Activated CD4-positive, alpha-beta T cell treated with anti-CD3 and anti-CD28 coated beads, Interleukin-2, amount 10 ng/mL, durations not matched to agents 24 days and 14 days (primary cell): Measurements from ENCODE around the gene SLC6A3. TPM values are rescaled to one million over a fixed set of nuclear protein-coding genes. Genes with fewer than 3 reads are reported as not detected.

Experiments
- DNase-seq: peaks from one replicate; pipeline ENCODE4 v3.0.0; 2022
- H3K27ac Mint-ChIP-seq: one replicate; pipeline ENCODE4 v1.8.0; 2022; ENCODE audit warnings: mild to moderate bottlenecking, mixed read lengths
- H3K27me3 Mint-ChIP-seq: one replicate; pipeline ENCODE4 v1.8.0; 2022; ENCODE audit warnings: mixed read lengths
- H3K36me3 Mint-ChIP-seq: one replicate; pipeline ENCODE4 v1.8.0; 2022; ENCODE audit warnings: low read depth, mild to moderate bottlenecking, mixed read lengths
- H3K4me1 Mint-ChIP-seq: one replicate; pipeline ENCODE4 v1.8.0; 2021; ENCODE audit warnings: mixed read lengths
- H3K4me3 Mint-ChIP-seq: one replicate; pipeline ENCODE4 v1.8.0; 2022; ENCODE audit warnings: mild to moderate bottlenecking, moderate library complexity, mixed read lengths
- H3K9me3 Mint-ChIP-seq: one replicate; pipeline ENCODE4 v1.8.0; 2021; ENCODE audit warnings: mixed read lengths
- intact Hi-C: fragments of 100-400 bp; cut with micrococcal nuclease; formaldehyde crosslinking; loops from one replicate; pipeline ENCODE4 v1.15.1; 2023
- total RNA-seq: library from RNA; stranded (reverse); gene quantifications from 2 replicates; pipeline ENCODE4 v1.2.3, GENCODE V29; 2022

The SLC6A3 gene
- total RNA-seq, 1 donor from 2014 or later: not detected

- Mint-ChIP-seq H3K27ac (no peak overlapping the region), H3K36me3 (no peaks in the 10 kb centered on the region), H3K4me3 (no peak overlapping the region), H3K4me1 (no peaks in the 10 kb centered on the region), H3K27me3 (peaks cover 49% of the 10 kb centered on the region), H3K9me3 (no peaks in the 10 kb centered on the region)
- DNase-seq: no peak
- intact Hi-C loops: no loop called here
Observed at GRCh38 chr5:1445689-1446601, 705 bp upstream of the SLC6A3 start.

GRCh38 chr5:1444361-1445189, 665 bp downstream of the SLC6A3 start:
- Mint-ChIP-seq H3K27ac (no peak overlapping the region), H3K4me1 (no peaks in the 10 kb centered on the region), H3K9me3 (peaks cover 4% of the 10 kb centered on the region), H3K36me3 (no peaks in the 10 kb centered on the region), H3K4me3 (no peak overlapping the region), H3K27me3 (peaks cover 44% of the 10 kb centered on the region)
- intact Hi-C loops: no loop called here
- DNase-seq: no peak

GRCh38 chr5:1443991-1444360, 1.3 kb downstream of the SLC6A3 start:
- H3K27me3 Mint-ChIP-seq: peaks cover 41% of the 10 kb centered on the region
- H3K36me3 Mint-ChIP-seq: no peaks in the 10 kb centered on the region
- intact Hi-C loops: no loop called here
- no peaks in the 10 kb centered on the region for H3K4me1 Mint-ChIP-seq
- no peak overlapping the region for H3K27ac Mint-ChIP-seq
- H3K4me3 Mint-ChIP-seq: no peak overlapping the region
- DNase-seq: no peak
- peaks cover 4% of the 10 kb centered on the region for H3K9me3 Mint-ChIP-seq

GRCh38 chr5:1443171-1443570, 2.1 kb downstream of the SLC6A3 start:
- Mint-ChIP-seq H3K4me1 (no peaks in the 10 kb centered on the region), H3K36me3 (no peaks in the 10 kb centered on the region), H3K9me3 (peaks cover 4% of the 10 kb centered on the region), H3K27me3 (peaks cover 33% of the 10 kb centered on the region), H3K27ac (no peak overlapping the region), H3K4me3 (no peak overlapping the region)
- intact Hi-C loops: no loop called here
- no peak for DNase-seq

- peaks cover 28% of the 10 kb centered on the region for H3K27me3 Mint-ChIP-seq
- no peak overlapping the region for H3K4me3 Mint-ChIP-seq
- DNase-seq: no peak
- peaks cover 4% of the 10 kb centered on the region for H3K9me3 Mint-ChIP-seq
- no peaks in the 10 kb centered on the region for H3K36me3 Mint-ChIP-seq
- no peaks in the 10 kb centered on the region for H3K4me1 Mint-ChIP-seq
- intact Hi-C loops: no loop called here
- no peak overlapping the region for H3K27ac Mint-ChIP-seq
Observed at GRCh38 chr5:1442222-1443145, 2.8 kb downstream of the SLC6A3 start.

GRCh38 chr5:1441166-1441865, 3.9 kb downstream of the SLC6A3 start:
- intact Hi-C loops: no loop called here
- Mint-ChIP-seq H3K36me3 (no peaks in the 10 kb centered on the region), H3K27ac (no peak overlapping the region), H3K4me1 (no peaks in the 10 kb centered on the region), H3K9me3 (peaks cover 4% of the 10 kb centered on the region), H3K27me3 (peaks cover 18% of the 10 kb centered on the region), H3K4me3 (no peak overlapping the region)
- no peak for DNase-seq

GRCh38 chr5:1440098-1440493, 5.1 kb downstream of the SLC6A3 start:
- peaks cover 18% of the 10 kb centered on the region for H3K27me3 Mint-ChIP-seq
- H3K36me3 Mint-ChIP-seq: no peaks in the 10 kb centered on the region
- no peak overlapping the region for H3K4me3 Mint-ChIP-seq
- no peaks in the 10 kb centered on the region for H3K4me1 Mint-ChIP-seq
- no peak for DNase-seq
- no peak overlapping the region for H3K27ac Mint-ChIP-seq
- peaks cover 4% of the 10 kb centered on the region for H3K9me3 Mint-ChIP-seq
- intact Hi-C loops: no loop called here

GRCh38 chr5:1439388-1440097, 5.7 kb downstream of the SLC6A3 start:
- Mint-ChIP-seq H3K4me3 (no peak overlapping the region), H3K4me1 (no peaks in the 10 kb centered on the region), H3K9me3 (peaks cover 7% of the 10 kb centered on the region), H3K27me3 (peaks cover 16% of the 10 kb centered on the region), H3K36me3 (no peaks in the 10 kb centered on the region), H3K27ac (no peak overlapping the region)
- DNase-seq: no peak
- intact Hi-C loops: no loop called here

GRCh38 chr5:1438871-1439270, 6.4 kb downstream of the SLC6A3 start:
- peaks cover 10% of the 10 kb centered on the region for H3K27me3 Mint-ChIP-seq
- H3K9me3 Mint-ChIP-seq: peaks cover 10% of the 10 kb centered on the region
- intact Hi-C loops: no loop called here
- DNase-seq: no peak
- H3K36me3 Mint-ChIP-seq: no peaks in the 10 kb centered on the region
- H3K4me3 Mint-ChIP-seq: no peak overlapping the region
- no peaks in the 10 kb centered on the region for H3K4me1 Mint-ChIP-seq
- H3K27ac Mint-ChIP-seq: no peak overlapping the region

- intact Hi-C loops: no loop called here
- H3K36me3 Mint-ChIP-seq: no peaks in the 10 kb centered on the region
- no peak overlapping the region for H3K4me3 Mint-ChIP-seq
- H3K27ac Mint-ChIP-seq: no peak overlapping the region
- no peak for DNase-seq
- H3K27me3 Mint-ChIP-seq: peaks cover 2% of the 10 kb centered on the region
- H3K9me3 Mint-ChIP-seq: peaks cover 17% of the 10 kb centered on the region
- H3K4me1 Mint-ChIP-seq: no peaks in the 10 kb centered on the region
Observed at GRCh38 chr5:1437876-1438559, 7.2 kb downstream of the SLC6A3 start.

GRCh38 chr5:1437226-1437829, 7.9 kb downstream of the SLC6A3 start:
- Mint-ChIP-seq H3K27ac (no peak overlapping the region), H3K4me3 (no peak overlapping the region), H3K36me3 (no peaks in the 10 kb centered on the region), H3K9me3 (peaks cover 17% of the 10 kb centered on the region), H3K4me1 (no peaks in the 10 kb centered on the region), H3K27me3 (no peaks in the 10 kb centered on the region)
- no peak for DNase-seq
- intact Hi-C loops: no loop called here

- Mint-ChIP-seq H3K4me1 (no peaks in the 10 kb centered on the region), H3K9me3 (peaks cover 17% of the 10 kb centered on the region), H3K4me3 (no peak overlapping the region), H3K36me3 (no peaks in the 10 kb centered on the region), H3K27ac (no peak overlapping the region), H3K27me3 (no peaks in the 10 kb centered on the region)
- DNase-seq: no peak
- intact Hi-C loops: no loop called here
Observed at GRCh38 chr5:1436681-1437080, 8.6 kb downstream of the SLC6A3 start.
